Sigmoid colon (tissue), 7 donors: Measurements from ENCODE around the gene PPP1R13L. TPM values are rescaled to one million over a fixed set of nuclear protein-coding genes. Genes with fewer than 3 reads are reported as not detected.

ENCODE experiments used
- DNase-seq: peaks from one replicate; pipeline ENCODE4 v3.0.0-alpha.2; 2019
- H3K27ac ChIP-seq, 4 donors: fragments of 200-600 bp; sonication (generic); one replicate each; pipeline ENCODE4 v1.5.1; 2016 to 2019; ENCODE audit warnings: mild to moderate bottlenecking in 1 of 4
- H3K27me3 ChIP-seq, 3 donors: fragments of 200-600 bp; sonication (generic); one replicate each; pipeline ENCODE4 v1.5.1; 2019; ENCODE audit warnings: mild to moderate bottlenecking in 1 of 3
- H3K36me3 ChIP-seq, 4 donors: fragments of 200-600 bp; sonication (generic); one replicate each; pipeline ENCODE4 v1.5.1; 2016 to 2019
- H3K4me1 ChIP-seq, 4 donors: fragments of 200-600 bp; sonication (generic); one replicate each; pipeline ENCODE4 v1.5.1; 2017 to 2019
- H3K4me3 ChIP-seq, 4 donors: fragments of 200-600 bp; sonication (generic); one replicate each; pipeline ENCODE4 v1.5.1; 2017 to 2019; ENCODE audit warnings: mild to moderate bottlenecking in 2 of 4, moderate library complexity in 1 of 4
- H3K9me3 ChIP-seq, 4 donors: fragments of 200-600 bp in 3 of 4; sonication (generic) in 3 of 4; one replicate each; pipeline versions ENCODE4 v1.5.1 to v1.6.1; 2013 to 2019
- EP300 ChIP-seq, 4 donors: sonication (generic); formaldehyde crosslinking; IDR thresholded peaks; one replicate each; pipeline ENCODE4 v1.6.1; 2017; ENCODE audit warnings: antibody characterized with exemption in 4 of 4
- POLR2A ChIP-seq, 2 donors: fragments of 450-650 bp; IDR thresholded peaks; one replicate each; pipeline ENCODE4 v1.6.1; 2016; ENCODE audit warnings: antibody characterized with exemption in 2 of 2, mild to moderate bottlenecking in 2 of 2, moderate library complexity in 2 of 2
- POLR2AphosphoS5 ChIP-seq, 4 donors: sonication (generic); formaldehyde crosslinking; IDR thresholded peaks; one replicate each; pipeline ENCODE4 v1.6.1; 2017; ENCODE audit warnings: antibody characterized with exemption in 4 of 4
- WGBS, 2 donors: extraction: QIAGEN DNeasy Blood & Tissue Kit; methylation state at CpG; one replicate each; pipeline ENCODE4 v1.1.7; 2013; 5-methylcytosine and 5-hydroxymethylcytosine counted together
- intact Hi-C: fragments of 100-400 bp; cut with DNase I; formaldehyde crosslinking; loops from one replicate; pipeline ENCODE4 v1.15.1; 2023
- polyA plus RNA-seq, 3 donors: library from polyadenylated mRNA; stranded (reverse); fragments of 200-250 nt; gene quantifications; one replicate each; pipeline ENCODE4 v1.2.3, GENCODE V29; 2013
- total RNA-seq, 4 donors: library from RNA; depleted of rRNA; stranded (reverse); fragments of >200 nt; gene quantifications; one replicate each; pipeline ENCODE4 v1.1.0, GENCODE V29; 2016
- TF ChIP-seq, protein P1 (sequence below), 4 experiments: fragments of 450-650 bp in 3 of 4; fragments of 200-600 bp in 1 of 4; IDR thresholded peaks; one replicate each; pipeline ENCODE4 v1.5.1; 2016 to 2019; ENCODE audit warnings: antibody characterized with exemption in 4 of 4, mild to moderate bottlenecking in 3 of 4, moderate library complexity in 2 of 4
- donor health status: healthy with polysubstance abuse.
- donor health status: Bipolar disorder and iron deficiency.
- donor health status: healthy.

The PPP1R13L gene
- total and polyA plus RNA-seq, 7 donors: 5.8 to 34.0 (median 9.4) TPM

- TF ChIP-seq, protein P1, sequence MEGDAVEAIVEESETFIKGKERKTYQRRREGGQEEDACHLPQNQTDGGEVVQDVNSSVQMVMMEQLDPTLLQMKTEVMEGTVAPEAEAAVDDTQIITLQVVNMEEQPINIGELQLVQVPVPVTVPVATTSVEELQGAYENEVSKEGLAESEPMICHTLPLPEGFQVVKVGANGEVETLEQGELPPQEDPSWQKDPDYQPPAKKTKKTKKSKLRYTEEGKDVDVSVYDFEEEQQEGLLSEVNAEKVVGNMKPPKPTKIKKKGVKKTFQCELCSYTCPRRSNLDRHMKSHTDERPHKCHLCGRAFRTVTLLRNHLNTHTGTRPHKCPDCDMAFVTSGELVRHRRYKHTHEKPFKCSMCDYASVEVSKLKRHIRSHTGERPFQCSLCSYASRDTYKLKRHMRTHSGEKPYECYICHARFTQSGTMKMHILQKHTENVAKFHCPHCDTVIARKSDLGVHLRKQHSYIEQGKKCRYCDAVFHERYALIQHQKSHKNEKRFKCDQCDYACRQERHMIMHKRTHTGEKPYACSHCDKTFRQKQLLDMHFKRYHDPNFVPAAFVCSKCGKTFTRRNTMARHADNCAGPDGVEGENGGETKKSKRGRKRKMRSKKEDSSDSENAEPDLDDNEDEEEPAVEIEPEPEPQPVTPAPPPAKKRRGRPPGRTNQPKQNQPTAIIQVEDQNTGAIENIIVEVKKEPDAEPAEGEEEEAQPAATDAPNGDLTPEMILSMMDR (IDR thresholded peaks at IDR 0.05): no peak
- TF ChIP-seq EP300 (IDR thresholded peaks at IDR 0.05): no peak
- Histone ChIP-seq H3K4me3 (no peak overlapping the region), H3K4me1 (peaks cover 0 to 49% (median 32%) of the 10 kb centered on the region in 4 donors), H3K27ac (no peak overlapping the region), H3K36me3 (peaks cover 0 to 46% (median 6%) of the 10 kb centered on the region in 4 donors), H3K9me3 (no peaks in the 10 kb centered on the region), H3K27me3 (no peaks in the 10 kb centered on the region)
- 87 to 90% methylated on average over 10 of the region's 10 CpGs for WGBS, 2 donors
- DNase-seq: no peak
- intact Hi-C loops: loop anchor here (10.0 kb wide), 1 partner anchor 274 kb away; the partner anchor contains the start of genes QPCTL and SNRPD2
Observed at GRCh38 chr19:45420356-45420755, 15.5 kb upstream of the PPP1R13L start.

DNA sequence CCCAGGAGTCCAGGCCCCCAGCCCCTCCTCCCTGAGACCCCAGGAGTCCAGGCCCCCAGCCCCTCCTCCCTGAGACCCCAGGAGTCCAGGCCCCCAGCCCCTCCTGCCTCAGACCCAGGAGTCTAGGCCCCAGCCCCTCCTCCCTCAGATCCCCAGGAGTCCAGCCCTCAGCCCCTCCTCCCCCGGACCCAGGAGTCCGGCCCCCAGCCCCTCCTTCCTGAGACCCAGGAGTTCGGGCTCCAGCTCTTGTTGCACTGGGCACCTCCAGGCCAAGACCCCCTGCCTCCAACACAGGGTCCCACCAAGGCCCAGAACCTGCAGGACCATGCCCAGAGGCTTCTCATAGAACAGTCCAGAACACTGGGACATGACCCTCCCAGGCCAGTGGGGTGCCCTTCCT lies 15.0 kb upstream of the PPP1R13L start:
- peaks cover 0 to 49% (median 32%) of the 10 kb centered on the region in 4 donors for H3K4me1 ChIP-seq
- TF ChIP-seq EP300 (IDR thresholded peaks at IDR 0.05) (no peak), POLR2A (IDR thresholded peaks at IDR 0.05) (no peak), POLR2AphosphoS5 (IDR thresholded peaks at IDR 0.05) (no peak)
- TF ChIP-seq, protein P1 (IDR thresholded peaks at IDR 0.05): no peak

DNA sequence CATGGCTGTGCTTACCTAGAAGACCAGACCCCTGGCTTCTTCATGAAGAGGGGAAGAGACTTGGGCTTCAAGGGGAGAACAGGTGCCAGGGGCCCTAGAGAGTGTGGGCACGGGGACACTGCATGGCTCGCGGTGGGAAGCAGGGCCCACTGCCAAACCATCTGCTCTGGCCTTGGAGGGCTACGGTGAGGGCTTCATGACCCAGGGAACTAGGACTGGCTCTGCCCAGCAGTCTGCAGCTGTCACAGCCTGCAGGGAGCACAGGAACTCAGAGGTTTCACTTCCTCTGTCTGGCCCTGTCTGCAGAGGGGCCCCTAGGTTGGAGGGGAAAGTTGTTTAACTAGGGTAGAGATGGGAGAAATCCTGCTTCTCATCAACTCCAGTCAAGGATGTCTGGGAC lies 14.5 kb upstream of the PPP1R13L start:
- WGBS, 2 donors: 28 to 69% methylated on average over 4 of the region's 4 CpGs
- Histone ChIP-seq H3K9me3 (no peaks in the 10 kb centered on the region), H3K4me3 (no peak overlapping the region), H3K27me3 (no peaks in the 10 kb centered on the region), H3K36me3 (peaks cover 0 to 54% (median 6%) of the 10 kb centered on the region in 4 donors), H3K27ac (peak overlapping the region in 1 of 4 donors; percentile 11), H3K4me1 (peaks cover 0 to 45% (median 29%) of the 10 kb centered on the region in 4 donors)
- DNase-seq: no peak
- TF ChIP-seq, protein P1 (IDR thresholded peaks at IDR 0.05): no peak
- TF ChIP-seq POLR2A (IDR thresholded peaks at IDR 0.05) (no peak), EP300 (IDR thresholded peaks at IDR 0.05) (no peak), POLR2AphosphoS5 (IDR thresholded peaks at IDR 0.05) (no peak)
- intact Hi-C loops: no loop called here

More for the DNA sequence above, 15.0 kb upstream of the PPP1R13L start:
- H3K27me3 ChIP-seq: no peaks in the 10 kb centered on the region
- intact Hi-C loops: loop anchor here (10.0 kb wide), 1 partner anchor 275 kb away; the partner anchor contains the start of genes QPCTL and SNRPD2
- no peaks in the 10 kb centered on the region for H3K9me3 ChIP-seq
- no peak for DNase-seq
- H3K36me3 ChIP-seq: peaks cover 0 to 49% (median 6%) of the 10 kb centered on the region in 4 donors
- H3K4me3 ChIP-seq: no peak overlapping the region
- H3K27ac ChIP-seq: no peak overlapping the region
- WGBS, 2 donors: 51 to 73% methylated on average over 3 of the region's 3 CpGs

DNA sequence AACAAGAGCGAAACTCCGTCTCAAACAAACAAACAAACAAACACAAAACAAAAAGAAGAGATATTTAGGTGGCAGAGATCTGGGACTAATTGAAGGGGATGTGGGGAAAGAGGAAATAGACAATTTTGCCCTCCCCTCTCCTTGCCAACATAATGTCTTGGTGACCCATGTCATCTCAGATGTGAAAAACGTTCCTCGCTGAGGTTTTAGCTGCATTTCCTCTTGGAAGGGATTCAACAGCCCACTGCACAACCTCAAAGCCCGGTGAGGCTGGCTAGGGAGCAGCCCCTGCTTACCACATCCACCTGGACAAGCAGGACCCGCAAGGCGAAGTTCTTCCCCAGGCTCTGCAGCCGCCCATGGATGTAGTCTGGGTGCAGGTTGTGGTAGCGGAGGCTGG lies 13.9 kb upstream of the PPP1R13L start:
- no peak for DNase-seq
- Histone ChIP-seq H3K27ac (peak overlapping the region in 1 of 4 donors; percentile 11), H3K36me3 (peaks cover 0 to 60% (median 8%) of the 10 kb centered on the region in 4 donors)

More for the DNA sequence above, 13.9 kb upstream of the PPP1R13L start:
- H3K4me3 ChIP-seq: no peak overlapping the region
- peaks cover 0 to 39% (median 26%) of the 10 kb centered on the region in 4 donors for H3K4me1 ChIP-seq
- WGBS, 2 donors: 60 to 81% methylated on average over 9 of the region's 9 CpGs
- H3K27me3 ChIP-seq: no peaks in the 10 kb centered on the region
- no peaks in the 10 kb centered on the region for H3K9me3 ChIP-seq
- intact Hi-C loops: no loop called here
- TF ChIP-seq POLR2AphosphoS5 (IDR thresholded peaks at IDR 0.05) (no peak), POLR2A (IDR thresholded peaks at IDR 0.05) (no peak), EP300 (IDR thresholded peaks at IDR 0.05) (no peak)
- TF ChIP-seq, protein P1 (IDR thresholded peaks at IDR 0.05): no peak
